Measurements from ENCODE around the gene AP1AR.

AP1AR gene

GRCh38 chr4:112318239-112319142 is 86.9 kb downstream of the AP1AR start:
- no peak for DNase-seq
